DMS53 treated with DMSO at 0.1 percent for 48 hours (cell line): ENCODE data around the gene MRPL10.
"Not testable (repeated sequence)": the region's sequence is repeated elsewhere in the genome, so short reads cannot be mapped to it uniquely, and the experiment has no call there.

ENCODE experiments used
- DNase-seq: peaks from one replicate; lab custom pipeline; 2025; ENCODE audit not compliant: unreplicated experiment; lab: John Stamatoyannopoulos, UW

Gene MRPL10

DNA sequence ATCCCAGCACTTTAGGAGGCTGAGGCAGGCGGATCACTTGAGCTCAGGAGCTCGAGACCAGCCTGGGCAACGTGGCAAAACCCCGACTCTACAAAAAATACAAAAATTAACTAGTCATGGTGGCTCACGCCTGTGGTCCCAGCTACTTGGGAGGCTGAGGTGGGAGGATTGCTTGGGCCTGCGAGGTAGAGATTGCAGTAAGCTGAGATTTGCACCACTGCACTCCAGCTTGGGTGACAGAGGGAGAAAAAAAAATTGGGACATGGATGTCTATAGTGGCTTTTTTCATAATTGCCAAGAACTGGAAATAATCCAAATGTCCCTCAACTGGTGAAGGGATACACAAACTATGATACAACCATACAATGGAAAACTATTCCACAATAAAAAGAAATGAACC lies 38.4 kb downstream of the MRPL10 start:
- no peak for DNase-seq

DNA sequence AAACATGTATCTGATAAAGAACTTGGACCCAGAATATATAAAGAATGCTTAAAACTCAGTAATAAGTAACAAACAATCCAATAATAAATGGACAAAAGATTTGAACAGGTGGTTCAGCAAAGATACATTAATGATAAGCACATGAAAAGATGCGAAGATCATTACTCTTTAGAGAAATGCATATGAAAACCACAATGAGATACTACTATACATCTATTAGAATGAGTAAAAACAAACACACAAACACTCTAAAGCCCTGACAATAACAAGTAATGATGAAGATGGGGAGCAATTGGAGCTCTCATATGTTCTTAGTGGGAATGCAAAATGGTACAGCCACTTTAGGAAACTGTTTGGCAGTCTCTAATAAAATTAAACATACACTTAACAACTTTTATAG lies 38.9 kb downstream of the MRPL10 start:
- DNase-seq, result no peak

GRCh38 chr17:47791025-47791424 lies 40.3 kb downstream of the MRPL10 start:
- DNase-seq, result no peak

- DNase-seq, result peak; percentile 42
Observed at GRCh38 chr17:47789611-47790561, 41.5 kb downstream of the MRPL10 start.

DNA sequence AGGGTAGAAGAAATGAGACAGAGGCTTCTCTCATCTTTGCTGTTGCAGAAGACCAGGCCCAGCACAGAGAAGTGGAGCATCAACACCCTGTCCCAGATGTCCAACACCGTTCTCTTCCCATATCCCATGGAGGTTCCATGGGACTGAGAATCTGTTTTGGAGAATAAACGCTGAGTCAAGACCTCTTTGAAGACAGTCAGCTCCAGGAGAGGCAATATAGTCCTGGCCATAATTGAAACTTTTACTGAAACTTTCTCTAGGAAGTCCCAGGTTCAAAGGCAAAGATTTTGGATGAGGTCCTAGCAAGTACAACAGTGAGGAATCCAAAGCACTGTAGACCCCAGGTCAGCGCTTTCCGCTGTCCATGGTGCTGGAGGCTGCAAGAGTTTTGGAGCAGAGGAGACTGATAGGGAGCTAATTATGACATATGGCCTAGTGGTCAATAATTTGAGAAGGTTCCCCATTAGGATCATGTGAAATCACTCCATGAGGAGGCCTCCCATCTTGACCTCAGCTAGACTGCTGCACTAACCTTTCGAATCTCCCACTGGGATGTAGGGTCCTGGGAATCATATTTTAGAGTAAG lies 45.7 kb downstream of the MRPL10 start:
- DNase-seq, result no peak

GRCh38 chr17:47781397-47781796 lies 49.9 kb downstream of the MRPL10 start:
- DNase-seq, result no peak

DNA sequence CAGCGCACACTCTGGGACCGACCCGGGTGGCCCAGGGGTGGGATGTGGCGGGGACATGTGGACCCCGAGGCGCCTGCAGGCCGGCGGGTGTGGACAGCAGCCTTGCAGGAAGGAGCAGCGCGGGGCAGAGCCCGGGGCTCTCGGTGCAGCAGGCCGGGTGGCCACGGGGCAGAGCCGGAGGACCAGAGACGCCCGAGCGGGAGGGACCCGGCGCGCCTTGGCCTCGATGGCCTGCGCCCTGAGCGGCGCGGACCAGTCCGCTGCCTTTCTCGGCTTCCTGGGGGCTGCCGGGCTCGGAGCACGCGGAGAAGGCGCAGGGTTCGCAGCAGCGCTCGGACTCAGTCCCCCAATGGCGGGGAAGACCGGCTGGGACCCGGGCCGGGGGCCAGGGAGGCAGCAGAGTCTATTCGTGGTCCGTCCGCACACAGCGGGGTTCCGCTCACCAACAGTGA lies 53.1 kb downstream of the MRPL10 start:
- DNase-seq, result no peak

- peak; percentile 60 for DNase-seq
Observed at GRCh38 chr17:47776330-47777197, 54.8 kb downstream of the MRPL10 start.

- DNase-seq, result no peak
Observed at GRCh38 chr17:47774987-47775580, 56.3 kb downstream of the MRPL10 start.

DNA sequence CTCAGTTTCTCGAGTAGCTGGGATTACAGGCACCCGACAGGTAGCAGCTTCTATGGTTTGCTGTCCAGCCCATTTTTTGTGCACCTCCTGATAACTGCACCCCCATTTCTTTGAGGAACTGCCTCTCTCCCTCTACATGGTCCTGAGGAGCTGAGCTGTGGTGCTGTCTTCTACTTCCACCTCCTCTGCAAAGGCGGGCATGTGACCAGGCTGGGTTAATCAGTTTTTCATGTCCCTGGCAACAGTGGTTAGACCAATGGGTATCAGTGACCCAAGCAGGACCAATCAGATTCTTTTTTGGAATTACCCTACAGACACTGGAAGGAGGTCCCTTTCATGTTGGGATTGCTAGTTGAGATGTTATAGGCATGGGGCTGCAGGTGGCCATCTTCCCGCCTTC lies 57.0 kb downstream of the MRPL10 start:
- no peak for DNase-seq

- DNase-seq, result not testable (repeated sequence)
Observed at GRCh38 chr17:47773649-47774048, 57.7 kb downstream of the MRPL10 start.
